Osteocyte (in vitro differentiated cells): ENCODE data around the gene ANKS4B. TPM values are rescaled to one million over a fixed set of nuclear protein-coding genes. Genes with fewer than 3 reads are reported as not detected.

Source experiments
- DNase-seq: peaks from one replicate; pipeline ENCODE4 v3.0.0; 2021; ENCODE audit warnings: mixed read lengths; ENCODE audit not compliant: unreplicated experiment; ENCODE audit errors: extremely low spot score
- H3K27ac Mint-ChIP-seq: one replicate; pipeline ENCODE4 v1.8.0; 2021; ENCODE audit warnings: mild to moderate bottlenecking, mixed read lengths; ENCODE audit not compliant: unreplicated experiment
- H3K27me3 Mint-ChIP-seq: one replicate; pipeline ENCODE4 v1.8.0; 2021; ENCODE audit warnings: mixed read lengths; ENCODE audit not compliant: unreplicated experiment
- H3K36me3 Mint-ChIP-seq: one replicate; pipeline ENCODE4 v1.8.0; 2021; ENCODE audit warnings: mixed read lengths; ENCODE audit not compliant: unreplicated experiment
- H3K4me1 Mint-ChIP-seq: one replicate; pipeline ENCODE4 v1.8.0; 2021; ENCODE audit warnings: mixed read lengths; ENCODE audit not compliant: unreplicated experiment
- H3K4me3 Mint-ChIP-seq: one replicate; pipeline ENCODE4 v1.8.0; 2021; ENCODE audit warnings: mild to moderate bottlenecking, moderate library complexity, mixed read lengths; ENCODE audit not compliant: unreplicated experiment
- H3K9me3 Mint-ChIP-seq: one replicate; pipeline ENCODE4 v1.8.0; 2021; ENCODE audit warnings: mixed read lengths; ENCODE audit not compliant: unreplicated experiment
- long read RNA-seq: library from polyadenylated mRNA; unstranded; transcript quantifications from one replicate; pipeline ENCODE4 v2.0.0, GENCODE V29; 2021
- total RNA-seq: library from RNA; stranded (reverse); gene quantifications from 2 replicates; pipeline ENCODE4 v1.2.1, GENCODE V29; 2021
- TF ChIP-seq, protein P1 (sequence below): fragments of 200-600 bp; sonication (generic); IDR thresholded peaks from 2 replicates; pipeline ENCODE4 v1.5.0; 2021; ENCODE audit warnings: antibody characterized with exemption, mild to moderate bottlenecking, moderate library complexity

ANKS4B gene, protein sequence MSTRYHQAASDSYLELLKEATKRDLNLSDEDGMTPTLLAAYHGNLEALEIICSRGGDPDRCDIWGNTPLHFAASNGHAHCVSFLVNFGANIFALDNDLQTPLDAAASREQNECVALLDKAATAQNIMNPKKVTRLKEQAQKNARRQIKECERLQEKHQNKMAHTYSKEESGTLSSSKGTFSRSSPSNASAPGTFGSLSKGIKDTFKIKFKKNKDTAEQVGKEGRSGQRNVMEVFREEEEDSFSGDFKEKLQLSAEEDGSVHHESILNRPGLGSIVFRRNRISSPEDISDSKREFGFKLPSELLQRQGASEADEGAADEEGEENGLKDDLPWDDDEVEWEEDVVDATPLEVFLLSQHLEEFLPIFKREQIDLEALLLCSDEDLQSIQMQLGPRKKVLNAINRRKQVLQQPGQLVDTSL
- total RNA-seq, result not detected in 2 replicates
- long read RNA-seq, result 0 reads

- H3K27me3 Mint-ChIP-seq, result peaks cover 35% of the 10 kb centered on the region
- TF ChIP-seq, protein P1, sequence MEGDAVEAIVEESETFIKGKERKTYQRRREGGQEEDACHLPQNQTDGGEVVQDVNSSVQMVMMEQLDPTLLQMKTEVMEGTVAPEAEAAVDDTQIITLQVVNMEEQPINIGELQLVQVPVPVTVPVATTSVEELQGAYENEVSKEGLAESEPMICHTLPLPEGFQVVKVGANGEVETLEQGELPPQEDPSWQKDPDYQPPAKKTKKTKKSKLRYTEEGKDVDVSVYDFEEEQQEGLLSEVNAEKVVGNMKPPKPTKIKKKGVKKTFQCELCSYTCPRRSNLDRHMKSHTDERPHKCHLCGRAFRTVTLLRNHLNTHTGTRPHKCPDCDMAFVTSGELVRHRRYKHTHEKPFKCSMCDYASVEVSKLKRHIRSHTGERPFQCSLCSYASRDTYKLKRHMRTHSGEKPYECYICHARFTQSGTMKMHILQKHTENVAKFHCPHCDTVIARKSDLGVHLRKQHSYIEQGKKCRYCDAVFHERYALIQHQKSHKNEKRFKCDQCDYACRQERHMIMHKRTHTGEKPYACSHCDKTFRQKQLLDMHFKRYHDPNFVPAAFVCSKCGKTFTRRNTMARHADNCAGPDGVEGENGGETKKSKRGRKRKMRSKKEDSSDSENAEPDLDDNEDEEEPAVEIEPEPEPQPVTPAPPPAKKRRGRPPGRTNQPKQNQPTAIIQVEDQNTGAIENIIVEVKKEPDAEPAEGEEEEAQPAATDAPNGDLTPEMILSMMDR, result no peak
- no peaks in the 10 kb centered on the region for H3K4me1 Mint-ChIP-seq
- peak; percentile 23 for DNase-seq
- H3K27ac Mint-ChIP-seq, result no peak within 1 kb of the TSS
- no peaks in the 10 kb centered on the region for H3K9me3 Mint-ChIP-seq
- no peak within 1 kb of the TSS for H3K4me3 Mint-ChIP-seq
- no peaks in the 10 kb centered on the region for H3K36me3 Mint-ChIP-seq
Measured at GRCh38 chr16:21233521-21234150, at the start of gene ANKS4B. Gene ANKS4B, plus strand, starts transcription at chr16:21233699. Its CDS starts 39 bp downstream, at chr16:21233738.

DNA sequence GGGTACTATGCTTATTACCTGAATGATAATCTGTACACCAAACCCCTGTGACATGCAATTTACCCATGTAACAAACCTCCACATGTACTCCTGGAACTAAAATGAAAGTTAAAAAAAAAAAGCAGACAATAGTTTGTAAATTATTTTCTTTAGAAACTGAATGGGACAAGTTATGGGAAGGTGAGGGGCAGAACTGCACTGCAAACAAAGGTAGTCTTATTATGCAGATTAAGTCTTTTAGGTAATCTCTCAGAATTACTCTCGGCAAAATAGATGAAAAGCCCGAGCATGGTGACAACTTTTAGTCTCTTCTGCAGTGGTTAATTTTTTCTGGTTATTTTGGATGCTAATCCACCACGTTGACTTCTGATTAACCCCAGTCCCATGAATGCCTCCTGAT is 49.5 kb upstream of the ANKS4B start:
- H3K9me3 Mint-ChIP-seq, result no peaks in the 10 kb centered on the region
- H3K4me1 Mint-ChIP-seq, result peaks cover 7% of the 10 kb centered on the region
- peaks cover 20% of the 10 kb centered on the region for H3K36me3 Mint-ChIP-seq
- TF ChIP-seq, protein P1, result no peak
- H3K4me3 Mint-ChIP-seq, result no peak overlapping the region
- no peaks in the 10 kb centered on the region for H3K27me3 Mint-ChIP-seq
- no peak for DNase-seq
- no peak overlapping the region for H3K27ac Mint-ChIP-seq

DNA sequence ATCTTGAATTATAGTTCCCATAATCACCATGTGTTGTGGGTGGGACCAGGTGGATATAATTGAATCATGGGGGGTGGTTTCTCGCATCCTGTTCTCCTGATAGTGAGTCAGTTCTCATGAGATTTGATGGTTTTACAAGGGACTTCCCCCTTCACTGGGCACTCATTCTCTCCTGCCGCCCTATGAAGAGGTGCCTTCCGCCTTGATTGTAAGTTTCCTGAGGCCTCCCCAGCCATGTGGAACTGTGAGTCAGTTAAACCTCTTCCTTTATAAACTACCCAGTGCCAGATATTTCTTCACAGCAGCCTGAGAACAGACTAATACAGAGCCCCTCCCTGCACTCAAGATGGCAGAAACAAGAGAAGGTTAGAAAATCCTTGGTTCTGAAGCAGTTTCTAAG is 48.7 kb upstream of the ANKS4B start:
- Mint-ChIP-seq H3K9me3 (no peaks in the 10 kb centered on the region), H3K4me3 (no peak overlapping the region), H3K27me3 (no peaks in the 10 kb centered on the region), H3K36me3 (peaks cover 14% of the 10 kb centered on the region), H3K4me1 (peaks cover 7% of the 10 kb centered on the region), H3K27ac (no peak overlapping the region)
- DNase-seq, result no peak
- TF ChIP-seq, protein P1, result no peak

DNA sequence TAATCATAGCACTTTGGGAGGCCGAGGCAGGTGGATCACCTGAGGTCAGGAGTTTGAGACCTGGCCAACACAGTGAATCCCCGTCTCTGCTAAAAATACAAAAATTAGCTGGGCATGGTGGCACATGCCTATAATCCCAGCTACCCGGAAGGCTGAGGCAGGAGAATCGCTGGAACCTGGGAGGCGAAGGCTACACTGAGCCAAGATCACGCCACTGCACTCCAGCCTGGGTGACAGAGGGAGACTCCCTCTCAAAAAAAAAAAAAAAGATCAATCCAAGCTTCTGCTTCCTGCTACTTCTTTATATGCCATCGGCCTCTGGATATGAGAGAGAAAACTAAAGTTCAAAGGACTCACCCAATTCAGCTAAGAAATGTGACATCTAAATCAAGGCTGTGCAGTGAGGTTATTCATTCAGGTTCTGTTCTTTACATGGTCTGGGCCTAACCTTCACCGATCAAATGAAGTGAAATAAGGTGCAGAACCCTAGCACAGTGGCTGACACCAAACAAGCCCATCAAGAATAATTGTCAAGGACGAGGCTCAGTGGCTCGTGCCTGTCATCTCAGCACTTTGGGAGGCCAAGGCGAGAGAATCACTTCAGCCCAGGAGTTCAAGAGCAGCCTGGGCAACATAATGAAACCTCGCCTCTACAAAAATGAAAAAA is 47.7 kb upstream of the ANKS4B start:
- no peaks in the 10 kb centered on the region for H3K9me3 Mint-ChIP-seq
- peaks cover 10% of the 10 kb centered on the region for H3K36me3 Mint-ChIP-seq
- H3K27ac Mint-ChIP-seq, result no peak overlapping the region
- H3K4me3 Mint-ChIP-seq, result no peak overlapping the region
- DNase-seq, result no peak
- H3K27me3 Mint-ChIP-seq, result no peaks in the 10 kb centered on the region
- peaks cover 7% of the 10 kb centered on the region for H3K4me1 Mint-ChIP-seq
- TF ChIP-seq, protein P1, result no peak

GRCh38 chr16:21186326-21186691 is 47.2 kb upstream of the ANKS4B start:
- Mint-ChIP-seq H3K9me3 (no peaks in the 10 kb centered on the region), H3K27ac (no peak overlapping the region), H3K4me3 (no peak overlapping the region), H3K27me3 (no peaks in the 10 kb centered on the region), H3K4me1 (peaks cover 7% of the 10 kb centered on the region), H3K36me3 (peaks cover 6% of the 10 kb centered on the region)
- no peak for DNase-seq
- TF ChIP-seq, protein P1, result no peak
